Left lobe of liver (tissue), 2 donors: Measurements from ENCODE around the gene PEX11A. TPM values are rescaled to one million over a fixed set of nuclear protein-coding genes. Genes with fewer than 3 reads are reported as not detected.
"Not testable (repeated sequence)": the region's sequence is repeated elsewhere in the genome, so short reads cannot be mapped to it uniquely, and the experiment has no call there.

Experiments used
- ATAC-seq: fragments of 200-7000 bp; cut with Tn5 transposase; one replicate; pipeline ENCODE4 v1.9.1; 2020; ENCODE audit warnings: mild to moderate bottlenecking, moderate library complexity
- DNase-seq: peaks from one replicate; pipeline ENCODE4 v3.0.0-alpha.2; 2020; ENCODE audit warnings: low spot score
- total RNA-seq: library from RNA; stranded (reverse); gene quantifications from one replicate; pipeline ENCODE4 v1.2.1, GENCODE V29; 2021
- donor health status: DM: no; HTN: no; CAD: no; lungs with moderate emphysema.
- donor health status: DM: no; HTN: yes; CAD: no.

Gene PEX11A, protein sequence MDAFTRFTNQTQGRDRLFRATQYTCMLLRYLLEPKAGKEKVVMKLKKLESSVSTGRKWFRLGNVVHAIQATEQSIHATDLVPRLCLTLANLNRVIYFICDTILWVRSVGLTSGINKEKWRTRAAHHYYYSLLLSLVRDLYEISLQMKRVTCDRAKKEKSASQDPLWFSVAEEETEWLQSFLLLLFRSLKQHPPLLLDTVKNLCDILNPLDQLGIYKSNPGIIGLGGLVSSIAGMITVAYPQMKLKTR
- 25.8 TPM for total RNA-seq

DNA sequence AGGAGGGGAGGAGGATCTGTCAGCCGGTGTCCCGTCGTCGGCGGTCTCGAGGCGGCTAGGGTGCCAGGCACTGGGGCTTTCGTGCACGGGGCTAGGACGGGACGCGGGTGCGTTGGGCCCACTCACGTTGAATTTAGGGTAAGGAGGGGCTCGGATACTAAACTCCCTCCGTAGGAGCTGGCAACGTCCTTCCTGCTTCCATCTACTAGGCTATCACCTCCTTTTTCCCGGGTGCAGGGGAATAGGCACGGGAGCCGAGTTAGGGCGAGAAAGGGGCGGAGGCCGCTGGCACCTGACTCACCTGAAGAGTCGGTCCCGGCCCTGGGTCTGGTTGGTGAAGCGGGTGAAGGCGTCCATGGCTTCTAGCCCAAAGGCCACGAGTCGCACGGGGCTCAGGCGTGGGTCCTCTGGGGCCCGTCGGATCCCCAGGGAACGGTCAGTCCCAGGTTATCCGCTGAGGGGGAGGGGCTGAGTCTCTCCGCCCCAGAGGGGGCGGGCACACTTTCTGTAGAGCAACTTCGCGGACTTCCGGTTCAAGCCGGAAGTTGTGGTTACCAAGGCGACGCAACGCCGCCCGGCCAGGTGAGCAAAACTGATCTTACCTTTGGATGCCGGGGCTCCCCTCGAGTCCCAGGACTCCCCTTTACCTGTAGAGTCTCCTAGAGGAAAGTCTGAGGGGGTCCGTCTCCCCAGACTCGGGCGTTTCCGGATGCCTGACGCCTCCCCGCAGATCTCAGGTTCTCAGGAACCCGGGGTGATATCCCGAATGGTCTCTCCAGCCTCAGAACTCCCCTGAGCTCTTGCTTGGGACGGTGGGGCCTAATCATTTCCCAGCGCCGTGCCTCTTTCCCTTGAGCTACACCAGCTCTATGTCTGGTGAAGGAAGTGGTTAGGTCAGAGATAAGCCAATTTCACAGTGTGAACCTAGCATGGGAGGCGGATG, at the start of gene PEX11A, which contains the start of gene WDR93:
PEX11A (minus strand) TSS at position 479 of the 943 bp plus-strand sequence; CDS start at position 357, 122 bp downstream.
WDR93 (plus strand) TSS at position 536 of the 943 bp plus-strand sequence. CDS start 10,936 bp downstream, outside the sequence.
- DNase-seq (peak; percentile 98), ATAC-seq (peak; percentile 95)

DNA sequence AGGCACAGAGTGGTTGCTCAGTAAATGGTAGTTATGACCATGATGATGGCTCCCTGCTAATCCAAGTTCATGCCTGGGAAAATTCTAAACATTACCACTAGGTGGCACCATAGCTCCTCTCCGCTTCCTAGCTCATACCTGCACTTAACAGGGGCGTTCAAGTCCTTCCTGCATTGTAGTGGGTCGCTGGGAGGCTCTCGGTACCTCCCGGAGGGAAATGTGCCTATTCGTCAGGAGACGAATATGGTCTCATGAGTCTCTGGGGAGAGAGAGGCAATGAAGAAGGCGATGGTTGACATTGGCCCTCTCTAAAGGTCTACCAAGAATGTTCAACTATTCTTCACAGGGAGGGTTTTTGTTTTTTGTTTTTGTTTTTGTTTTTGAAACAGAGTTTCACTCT, 49.6 kb upstream of the PEX11A start:
- peak; percentile 64 for DNase-seq
- peak; percentile 97 for ATAC-seq

DNA sequence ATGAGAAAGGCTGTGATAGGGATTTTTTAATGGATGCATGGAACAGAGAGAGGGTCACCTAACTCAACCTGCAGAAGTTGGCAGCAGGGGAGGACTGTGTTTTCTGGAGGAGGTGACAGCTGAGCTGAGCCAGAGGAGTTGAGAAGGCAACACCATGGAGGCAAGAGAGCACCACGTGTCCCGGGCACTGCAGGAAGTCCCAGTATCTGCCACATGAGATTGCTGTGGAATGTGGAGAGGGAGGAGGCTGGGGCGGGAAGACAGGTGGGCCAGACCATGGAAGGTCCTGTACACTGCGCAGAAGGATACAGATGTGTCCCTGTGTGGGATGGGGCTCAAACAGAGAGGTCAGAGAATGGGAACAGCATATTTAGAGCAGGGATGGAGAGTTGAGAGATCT, 45.2 kb upstream of the PEX11A start:
- DNase-seq, result peak; percentile 36
- no peak for ATAC-seq

DNA sequence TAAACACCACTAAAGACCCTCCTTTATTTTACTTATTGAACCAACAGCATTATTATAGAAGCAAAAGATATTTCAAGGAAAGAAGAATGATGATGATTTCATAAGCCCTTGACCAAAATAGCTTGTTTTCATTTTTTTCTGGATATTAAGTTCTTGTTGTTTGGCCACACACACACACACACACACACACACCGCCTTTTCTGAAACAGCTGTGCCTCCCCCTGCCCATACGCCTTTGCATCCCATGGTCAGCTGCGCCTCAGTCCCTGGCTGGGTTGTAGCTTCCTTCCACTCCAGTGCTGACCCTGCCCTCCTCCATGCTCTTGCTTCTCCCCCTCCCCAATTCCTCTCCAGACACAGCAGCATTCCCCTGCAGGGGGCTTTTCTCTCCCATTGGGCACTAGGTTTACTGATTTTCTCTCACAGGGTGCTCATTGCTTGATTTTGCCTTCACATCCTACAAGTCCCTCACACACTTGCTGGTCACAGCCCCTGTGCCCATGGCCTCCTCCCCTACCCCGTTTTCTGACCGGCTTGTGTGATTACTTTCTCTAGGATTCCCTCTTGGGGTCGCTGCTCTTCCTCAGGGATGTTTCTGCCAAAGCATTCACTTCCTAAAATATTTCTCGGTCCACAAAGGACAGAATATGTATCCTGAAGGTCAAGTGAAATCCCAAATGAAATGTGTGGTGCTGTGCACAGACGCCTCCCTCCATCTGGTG, 42.1 kb upstream of the PEX11A start:
- ATAC-seq (no peak), DNase-seq (no peak)

DNA sequence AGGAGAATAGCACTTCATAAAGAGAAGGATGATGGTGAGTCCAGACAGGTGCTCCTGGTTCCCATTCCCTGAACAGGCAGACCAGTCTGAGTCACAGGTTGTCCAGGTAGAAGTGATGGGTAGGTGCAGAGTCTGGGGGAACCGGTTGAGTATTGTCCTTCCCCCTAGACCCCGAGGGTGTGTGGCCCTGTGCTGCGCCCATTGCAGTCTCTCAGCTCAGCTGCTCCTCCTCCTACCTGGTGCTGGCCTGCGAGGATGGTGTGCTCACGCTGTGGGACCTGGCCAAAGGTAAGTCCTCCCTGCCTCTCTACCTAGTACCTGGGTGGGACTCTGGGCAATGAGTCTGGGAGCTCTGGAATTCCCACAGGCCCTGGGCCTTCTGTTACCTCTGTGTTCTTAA, 40.7 kb upstream of the PEX11A start:
- ATAC-seq (no peak), DNase-seq (no peak)

DNA sequence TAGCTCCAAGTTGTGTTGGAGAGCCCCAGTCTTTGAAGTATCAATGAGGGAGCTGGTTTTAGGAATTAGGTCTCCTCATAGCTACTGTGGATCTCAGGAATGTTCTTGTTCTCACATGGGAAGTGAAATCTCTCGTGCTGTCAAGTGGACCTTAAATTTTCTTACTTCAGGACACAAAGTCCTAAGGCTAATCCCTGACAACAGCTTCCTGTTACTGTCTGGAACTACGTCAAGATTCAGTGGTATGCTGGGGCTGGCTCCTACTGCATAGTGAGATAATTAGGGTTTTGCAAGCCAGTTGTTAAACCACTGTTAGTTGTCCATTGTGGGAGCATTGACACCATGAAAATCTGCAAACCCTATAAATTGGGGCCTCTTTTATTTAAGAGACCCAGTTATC, 37.7 kb upstream of the PEX11A start:
- no peak for DNase-seq
- ATAC-seq, result peak; percentile 33

DNA sequence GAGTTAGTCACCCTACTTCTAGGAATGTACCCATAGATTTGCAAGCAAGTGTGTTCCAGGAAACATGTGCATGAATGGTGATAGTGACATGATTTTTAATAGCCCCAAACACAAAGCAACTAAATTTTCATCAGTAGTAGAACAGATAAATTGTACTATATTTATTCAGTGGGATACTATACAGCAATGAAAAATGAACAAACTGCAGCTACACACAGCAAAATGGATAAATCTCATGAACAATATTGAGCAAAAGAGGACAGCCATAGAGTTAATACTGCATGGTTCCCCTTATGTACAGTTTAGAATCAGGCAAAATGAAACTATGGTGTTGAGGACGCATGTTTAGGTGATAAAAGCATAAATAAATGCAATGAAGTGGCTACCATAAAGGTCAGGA, 34.5 kb upstream of the PEX11A start:
- ATAC-seq (no peak), DNase-seq (no peak)

DNA sequence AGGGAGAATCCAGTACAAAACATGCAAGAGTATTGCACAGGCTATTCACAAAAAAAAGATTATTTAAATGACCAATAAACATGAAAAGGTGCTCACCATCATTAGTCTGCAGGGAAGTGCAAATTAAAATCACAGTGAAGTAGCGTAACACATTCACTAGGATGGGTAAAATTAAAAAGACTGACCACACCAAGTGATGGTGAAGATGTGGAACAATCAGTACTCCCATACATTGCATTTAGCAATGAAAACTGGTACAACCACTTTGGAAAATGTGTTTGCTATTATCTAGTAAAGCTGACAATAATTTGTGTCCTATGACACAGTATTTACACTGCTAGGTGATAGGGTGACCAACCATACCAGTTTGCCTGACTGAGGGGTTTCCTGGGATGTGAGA, 34.1 kb upstream of the PEX11A start:
- no peak for DNase-seq
- no peak for ATAC-seq

DNA sequence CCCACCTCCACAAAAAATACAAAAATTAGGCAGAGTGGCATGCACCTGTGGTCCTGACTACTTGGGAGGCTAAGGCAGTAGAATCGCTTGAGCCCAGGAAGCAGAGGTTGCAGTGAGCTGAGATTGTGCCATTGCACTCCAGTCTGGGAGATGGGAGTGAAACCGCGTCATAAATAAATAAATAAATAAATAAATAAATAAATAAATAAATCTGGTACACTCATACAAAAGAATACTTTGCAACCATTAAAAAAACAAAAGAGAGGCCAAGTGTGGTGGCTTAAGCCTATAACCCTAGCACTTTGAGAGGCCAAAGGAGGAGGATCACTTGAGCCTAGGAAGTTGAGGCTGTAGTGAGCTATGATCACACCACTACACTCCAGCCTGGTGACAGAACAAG, 32.5 kb upstream of the PEX11A start:
- ATAC-seq, result no peak
- DNase-seq, result no peak

DNA sequence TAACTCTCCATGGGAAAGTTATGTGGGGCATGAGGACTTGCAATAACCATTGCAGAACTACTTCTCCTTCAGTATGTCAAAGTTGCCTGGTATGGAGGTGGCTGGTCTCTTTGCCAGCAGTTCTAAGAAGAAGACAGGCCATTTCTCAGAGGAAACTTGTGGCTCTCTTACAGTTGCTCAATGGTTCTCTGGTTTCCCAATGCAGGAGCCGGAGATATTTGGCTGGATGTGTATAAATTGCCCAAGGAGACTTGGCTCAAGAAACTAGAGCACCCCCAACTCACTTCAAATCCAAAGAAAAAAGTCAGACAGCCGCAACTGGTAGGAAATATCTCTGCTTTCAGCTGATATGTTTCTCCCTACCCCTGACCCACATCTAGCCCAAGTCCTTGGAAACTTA, 24.2 kb upstream of the PEX11A start:
- ATAC-seq (no peak), DNase-seq (no peak)

DNA sequence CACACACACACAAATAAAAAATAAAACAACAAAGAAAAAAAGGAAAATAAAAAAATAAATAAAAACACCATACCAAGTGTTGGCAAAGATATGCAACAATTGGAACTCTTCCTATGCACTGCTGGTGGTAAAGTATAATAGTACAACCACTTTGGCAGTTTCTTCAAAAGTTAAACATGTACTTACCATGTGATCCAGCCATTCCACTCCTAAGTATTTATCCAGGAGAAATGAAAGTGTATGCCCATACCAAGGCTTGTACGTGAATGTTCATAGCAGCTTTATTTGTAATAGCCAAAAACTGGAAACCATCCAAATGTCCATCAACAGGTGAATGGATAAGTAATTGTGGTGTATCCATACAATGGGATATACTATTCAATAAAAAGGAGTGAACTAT, 17.0 kb upstream of the PEX11A start:
- DNase-seq (no peak), ATAC-seq (no peak)

DNA sequence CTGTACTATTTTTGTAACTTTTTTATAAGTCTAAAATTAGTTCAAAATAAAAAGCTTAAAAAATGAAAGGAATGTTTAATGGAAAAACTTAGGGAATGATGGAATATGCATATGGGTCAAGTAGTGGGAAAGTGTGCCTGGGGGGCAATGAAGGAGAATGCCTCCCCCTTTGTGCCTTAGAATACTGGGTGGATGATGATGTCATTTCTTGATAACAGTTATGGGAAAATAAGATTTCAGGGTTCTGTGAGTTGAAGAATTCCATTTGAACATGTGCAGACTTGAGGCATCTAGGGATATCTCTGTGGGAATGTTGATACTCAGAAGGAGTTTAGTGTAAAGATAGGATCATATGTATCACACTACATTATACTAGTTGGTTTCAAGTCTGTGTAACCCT, 13.9 kb upstream of the PEX11A start:
- ATAC-seq (no peak), DNase-seq (no peak)

DNA sequence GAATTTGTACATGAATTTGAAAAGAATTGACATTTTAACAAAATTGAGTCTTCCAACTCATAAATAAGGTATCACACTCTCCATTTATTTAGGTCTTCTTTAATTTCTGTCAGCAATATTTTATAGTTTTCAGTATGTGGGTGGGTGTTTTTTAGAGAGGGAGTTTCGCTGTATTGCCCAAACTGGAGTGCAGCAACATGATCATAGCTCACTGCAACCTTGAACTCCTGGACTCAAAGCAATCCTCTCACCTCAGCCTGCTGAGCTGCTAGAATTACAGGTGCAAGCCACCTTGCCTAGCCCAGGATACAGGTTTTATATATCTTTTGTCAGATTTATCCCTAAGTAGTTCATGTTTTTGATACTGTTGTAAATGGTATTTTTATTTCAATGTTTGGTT, 4.6 kb upstream of the PEX11A start:
- DNase-seq (no peak), ATAC-seq (no peak)

DNA sequence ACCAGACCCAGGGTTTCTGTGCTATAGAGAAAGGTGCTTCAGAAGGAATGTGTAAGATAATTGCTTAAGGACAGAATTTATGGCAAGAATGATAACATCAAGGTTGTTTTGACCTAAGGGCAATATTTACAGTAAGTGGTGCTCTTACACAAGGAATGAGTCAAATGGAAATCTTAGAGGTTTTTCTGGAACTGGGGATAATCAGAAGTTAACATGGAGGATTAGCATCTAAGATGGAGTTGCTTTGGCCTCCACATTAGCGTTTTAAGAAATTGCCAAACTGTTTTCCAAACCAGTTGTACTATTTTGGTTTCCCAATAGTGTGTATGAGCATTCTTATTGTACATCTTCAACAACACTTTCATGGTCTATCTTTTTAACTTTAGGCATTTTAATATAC, 3.1 kb upstream of the PEX11A start:
- ATAC-seq (no peak), DNase-seq (no peak)

DNA sequence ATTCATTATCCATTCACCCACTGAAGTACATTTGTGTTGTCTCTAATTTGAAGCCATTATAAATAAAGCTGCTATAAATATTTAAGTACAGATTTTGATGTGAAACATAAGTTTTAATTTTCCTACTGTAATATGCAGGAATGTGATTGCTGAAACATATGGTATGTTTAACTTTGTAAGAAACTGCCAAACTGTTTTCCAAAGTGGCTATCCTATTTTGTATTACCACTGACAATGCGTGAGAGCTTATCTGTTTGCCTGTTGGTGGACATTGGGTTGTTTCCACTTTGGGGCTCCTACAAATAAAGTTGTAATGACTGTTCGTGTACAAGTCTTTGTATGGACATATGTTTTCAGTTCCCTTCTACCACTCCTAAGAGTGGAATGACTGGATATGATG, 2.5 kb upstream of the PEX11A start:
- DNase-seq, result no peak
- ATAC-seq, result no peak

DNA sequence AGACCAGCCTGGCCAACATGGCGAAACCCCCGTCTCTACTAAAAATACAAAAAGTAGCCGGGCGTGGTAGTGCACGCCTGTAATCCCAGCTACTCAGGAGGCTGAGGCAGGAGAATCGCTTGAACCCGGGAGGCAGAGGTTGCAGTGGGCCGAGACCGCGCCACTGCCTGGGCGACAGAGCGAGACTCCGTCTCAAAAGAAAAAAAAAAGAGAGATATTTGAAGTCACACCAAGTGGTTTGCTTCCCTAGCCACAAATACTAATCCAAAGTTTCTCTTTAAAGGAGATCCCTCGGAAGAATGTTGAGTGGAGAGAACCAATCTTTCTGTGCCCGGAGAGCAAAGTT, 651 bp downstream of the PEX11A start:
- not testable (repeated sequence) for DNase-seq, ATAC-seq

DNA sequence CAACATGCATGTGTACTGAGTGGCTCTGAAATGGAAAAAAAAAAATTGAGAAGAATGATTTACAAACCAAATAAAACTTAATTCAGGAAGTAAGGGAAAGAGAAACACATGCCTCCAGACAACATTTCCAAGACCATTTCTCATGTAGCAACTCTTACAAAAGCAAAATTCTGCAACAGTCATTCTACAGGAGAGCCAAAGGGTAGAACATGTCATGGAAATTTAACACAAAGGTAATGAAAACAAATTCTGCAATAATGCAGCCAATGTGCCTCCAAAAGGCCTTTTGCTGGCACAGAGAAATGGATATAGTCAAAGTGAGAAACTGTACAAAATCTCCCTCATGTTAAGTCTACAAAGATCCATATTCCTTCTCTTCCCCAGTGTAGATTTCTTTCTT, 4.0 kb downstream of the PEX11A start:
- no peak for DNase-seq
- ATAC-seq, result no peak

DNA sequence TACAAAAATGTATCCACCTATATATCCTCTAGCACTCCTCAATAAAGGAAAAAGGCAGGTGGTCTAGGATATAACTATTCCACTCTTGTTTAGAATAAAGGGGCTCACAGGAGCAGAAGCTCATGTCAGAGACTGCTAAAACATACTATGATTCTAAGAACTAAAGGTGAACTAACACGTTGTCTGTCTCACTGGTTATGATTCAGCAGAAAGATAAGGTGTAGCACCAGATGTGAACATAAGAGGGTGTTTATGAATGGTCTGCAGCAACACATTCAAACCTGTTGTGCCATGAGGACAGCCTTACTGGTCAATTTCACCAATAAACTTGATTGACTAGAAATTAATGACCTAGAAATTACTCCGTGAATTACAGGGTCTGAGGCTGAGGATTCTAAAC, 4.6 kb downstream of the PEX11A start:
- DNase-seq (no peak), ATAC-seq (no peak)

DNA sequence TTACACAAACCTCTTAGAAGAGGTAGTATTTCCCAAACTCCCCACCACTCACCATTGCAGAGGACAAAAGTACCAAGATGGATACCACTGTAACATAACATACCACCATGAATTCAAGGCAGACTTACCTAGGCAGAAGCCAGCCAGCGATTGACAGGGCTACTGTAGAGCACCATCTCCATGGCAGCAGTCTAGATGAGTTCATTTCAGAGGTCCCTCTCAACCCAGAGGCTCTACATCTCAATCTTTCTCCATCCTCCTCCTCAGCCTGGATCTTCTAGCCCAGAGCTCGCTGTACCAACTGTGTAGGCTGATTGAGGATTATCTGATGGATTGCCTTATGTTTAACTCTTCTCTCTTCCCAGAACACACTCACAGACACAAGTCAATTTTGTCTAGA, 9.4 kb downstream of the PEX11A start:
- ATAC-seq, result peak; percentile 15
- DNase-seq, result no peak

DNA sequence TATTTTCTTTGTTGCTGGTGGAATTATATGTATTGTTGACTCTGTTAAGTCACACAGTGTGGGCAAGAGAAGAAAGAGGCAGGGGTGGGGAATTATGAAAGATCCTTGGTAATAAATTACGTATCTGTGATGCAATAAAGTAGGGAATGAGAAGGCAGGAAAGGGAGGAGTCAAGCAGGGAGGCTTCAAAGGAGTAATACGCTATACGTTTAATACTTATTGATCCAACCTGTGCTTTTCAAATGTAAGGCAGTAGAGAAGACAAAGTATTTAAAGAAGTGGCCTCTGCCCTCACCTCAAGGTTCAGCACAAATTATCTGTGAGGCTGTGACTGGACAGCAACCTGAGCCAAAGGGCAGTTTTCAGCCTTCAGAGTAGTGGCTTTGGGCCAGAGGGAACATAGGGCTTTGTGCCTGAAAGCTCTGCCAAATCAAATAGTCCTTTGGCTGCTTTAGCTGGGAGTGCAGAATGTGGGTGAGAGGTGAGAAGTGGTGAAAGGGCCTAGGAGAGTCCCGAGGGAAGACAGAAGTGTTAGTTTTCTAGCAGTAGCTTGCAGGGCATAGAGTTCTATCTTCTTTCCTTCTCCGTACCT, 10.2 kb downstream of the PEX11A start:
- ATAC-seq (peak; percentile 85), DNase-seq (peak; percentile 92)

DNA sequence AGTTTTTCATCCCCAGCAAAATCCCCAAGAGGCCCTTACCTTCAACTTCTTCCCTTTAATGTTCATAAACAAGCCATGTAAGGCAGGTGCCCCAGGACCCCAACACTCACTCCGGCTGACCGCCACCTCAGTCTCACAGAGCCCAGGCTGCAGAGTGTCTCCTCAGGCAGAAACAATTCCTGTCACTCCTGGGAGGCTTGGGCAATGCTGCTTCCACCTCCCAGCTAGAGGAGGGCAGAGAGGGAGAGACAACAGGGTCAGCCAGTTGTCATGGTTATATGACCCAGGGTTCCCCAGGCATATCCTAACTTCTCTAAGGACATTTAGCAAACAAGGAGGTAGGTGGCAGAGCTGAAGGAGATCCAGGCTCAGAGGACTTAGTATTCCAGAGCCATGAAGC, 11.3 kb downstream of the PEX11A start, which contains the start of gene PLIN1:
PLIN1 (minus strand) TSS at position 156 of the 400 bp plus-strand sequence. CDS start 1,878 bp downstream, outside the sequence.
- ATAC-seq (peak; percentile 62), DNase-seq (peak; percentile 68)
